H4 (cell line): ENCODE results near the gene AADAT. TPM values are rescaled to one million over a fixed set of nuclear protein-coding genes. Genes with fewer than 3 reads are reported as not detected.
A peak's percentile ranks its signal among the peaks of the same experiment; 100 is the strongest.
"Not testable (repeated sequence)": the region's sequence is repeated elsewhere in the genome, so short reads cannot be mapped to it uniquely, and the experiment has no call there.

Experiments used
- DNase-seq: peaks from one replicate; pipeline ENCODE4 v3.0.0-alpha.2; 2015; ENCODE audit warnings: low spot score
- total RNA-seq: library from RNA; depleted of rRNA; stranded (reverse); fragments of >200 nt; shearing (Covaris generic); gene quantifications from 2 replicates; pipeline ENCODE4 v1.2.3, GENCODE V29; 2014; rRNA removed

The AADAT gene
- total RNA-seq: 2.8 and 5.0 TPM in 2 replicates

- peak; percentile 61 for DNase-seq
Measured at GRCh38 chr4:170089668-170090351, at the start of gene AADAT. TSS of gene AADAT (minus strand) at chr4:170089956. CDS start at chr4:170089690, 266 bp downstream.

DNA sequence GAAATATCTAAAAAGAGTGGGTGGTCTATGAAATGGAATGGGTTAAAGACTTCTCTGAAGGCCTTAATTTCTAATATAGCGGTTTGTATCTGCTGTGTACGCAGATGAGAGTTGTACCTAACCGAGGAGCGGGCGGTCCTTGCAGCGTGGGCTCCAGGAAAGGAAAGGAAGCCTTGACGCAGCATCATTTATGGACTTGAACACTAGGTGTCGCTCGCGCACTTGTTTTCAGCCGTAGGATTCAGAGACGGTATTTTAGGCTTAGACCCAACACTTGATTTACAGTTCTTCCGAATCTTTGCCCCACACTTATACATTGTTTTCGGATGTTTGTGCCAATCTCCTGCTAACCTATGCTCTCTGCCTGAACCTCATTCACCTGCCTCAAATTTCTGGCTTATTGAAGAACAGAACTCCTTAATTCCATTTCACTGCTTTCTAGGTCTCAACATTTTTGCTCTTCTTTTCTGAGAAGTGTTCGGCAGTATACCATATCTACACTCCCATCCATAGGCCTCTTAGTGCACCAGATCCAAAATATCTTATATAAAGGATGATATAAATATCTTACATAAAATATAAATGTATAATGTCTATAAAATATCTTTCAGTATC lies 48.9 kb upstream of the AADAT start:
- peak; percentile 62 for DNase-seq

GRCh38 chr4:170137927-170138326 lies 48.2 kb upstream of the AADAT start:
- no peak for DNase-seq

DNA sequence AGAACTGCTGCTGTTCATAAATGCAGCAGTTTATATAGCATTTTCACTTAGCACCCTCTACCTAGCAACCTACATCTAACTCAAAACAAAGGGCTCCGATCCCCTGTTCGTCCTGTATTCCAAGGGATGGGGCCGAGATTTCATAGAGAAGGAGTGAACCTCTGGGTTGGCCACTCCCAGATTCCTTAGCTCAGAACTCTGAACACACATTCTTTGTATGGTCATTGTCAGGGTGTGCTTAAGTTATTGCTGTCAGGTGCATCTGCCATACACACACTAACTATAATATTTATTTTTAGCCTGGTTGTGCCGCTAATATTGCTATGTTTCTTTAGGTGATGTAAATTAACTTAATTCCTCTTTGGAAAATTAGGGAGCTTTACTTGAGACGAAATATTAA lies 47.7 kb upstream of the AADAT start:
- no peak for DNase-seq

DNA sequence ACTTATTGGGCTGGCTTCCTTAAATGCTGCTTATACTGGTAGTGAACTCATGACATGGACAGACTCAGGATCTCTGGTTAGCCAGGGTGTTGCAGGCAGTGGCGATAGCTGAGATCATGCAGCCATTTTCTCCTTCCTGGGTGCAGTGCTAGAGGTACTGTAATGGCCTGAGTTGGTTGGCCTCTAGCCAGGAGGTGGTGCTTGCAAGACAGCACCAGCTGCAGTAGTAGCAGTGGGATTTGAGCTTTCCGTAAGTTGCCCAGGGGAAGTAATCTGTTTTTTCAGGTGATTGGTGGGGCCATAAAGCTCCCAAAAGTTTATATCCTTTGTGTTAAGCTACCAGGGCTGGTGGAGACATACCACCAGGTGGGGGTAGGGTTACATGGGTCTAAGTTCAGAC lies 45.1 kb upstream of the AADAT start:
- DNase-seq: no peak

DNA sequence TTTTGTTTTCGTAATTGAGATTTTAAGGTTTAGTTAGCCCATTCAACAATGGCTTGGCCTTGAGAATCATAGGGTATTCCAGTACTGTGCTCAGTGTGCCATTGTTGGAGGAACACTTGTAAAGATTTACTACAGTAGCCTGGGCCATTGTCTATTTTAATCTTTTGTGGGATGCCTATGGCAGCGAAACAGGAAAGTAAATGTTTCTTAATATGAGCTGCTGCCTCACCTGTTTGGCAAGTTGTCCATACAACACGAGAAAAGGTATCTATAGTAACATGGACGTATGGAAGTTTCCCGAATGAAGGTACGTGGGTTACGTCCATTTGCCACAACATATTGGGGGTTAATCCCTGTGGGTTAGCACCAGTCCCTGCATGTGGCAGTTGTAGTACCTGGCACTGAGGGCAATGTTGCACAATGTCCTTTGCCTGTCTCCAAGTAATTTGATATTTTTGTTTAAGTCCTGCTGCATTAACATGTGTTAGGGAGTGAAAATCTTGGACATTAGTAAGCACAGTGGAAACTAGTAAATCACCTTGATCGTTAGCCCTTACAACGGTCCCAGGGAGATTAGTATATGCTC lies 38.6 kb upstream of the AADAT start:
- DNase-seq: no peak

- DNase-seq: no peak
Measured at GRCh38 chr4:170127758-170128157, 38.0 kb upstream of the AADAT start.

DNA sequence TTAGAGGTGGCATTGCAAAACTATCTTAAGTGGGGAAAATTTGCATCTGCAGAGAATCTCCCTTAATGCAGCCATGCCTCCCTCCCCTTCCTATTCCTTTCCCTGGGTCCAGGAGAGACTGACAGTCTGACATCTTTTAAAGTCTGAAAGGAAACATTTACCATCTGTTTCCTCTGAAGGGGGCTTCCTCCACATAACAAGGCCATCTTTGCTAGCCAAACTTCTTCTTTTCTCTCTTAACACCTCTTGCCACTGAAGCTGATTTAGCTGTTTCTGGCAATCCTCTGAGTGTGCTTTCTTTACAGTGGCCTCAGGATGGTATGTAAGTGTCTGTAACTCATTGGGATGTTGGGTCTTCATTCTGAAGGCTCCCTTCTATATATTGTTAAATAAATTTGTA lies 34.6 kb upstream of the AADAT start:
- DNase-seq: no peak

- DNase-seq: no peak
Measured at GRCh38 chr4:170122252-170122651, 32.5 kb upstream of the AADAT start.

GRCh38 chr4:170114636-170115035 lies 24.9 kb upstream of the AADAT start:
- no peak for DNase-seq

GRCh38 chr4:170114183-170114582 lies 24.4 kb upstream of the AADAT start:
- DNase-seq: not testable (repeated sequence)

DNA sequence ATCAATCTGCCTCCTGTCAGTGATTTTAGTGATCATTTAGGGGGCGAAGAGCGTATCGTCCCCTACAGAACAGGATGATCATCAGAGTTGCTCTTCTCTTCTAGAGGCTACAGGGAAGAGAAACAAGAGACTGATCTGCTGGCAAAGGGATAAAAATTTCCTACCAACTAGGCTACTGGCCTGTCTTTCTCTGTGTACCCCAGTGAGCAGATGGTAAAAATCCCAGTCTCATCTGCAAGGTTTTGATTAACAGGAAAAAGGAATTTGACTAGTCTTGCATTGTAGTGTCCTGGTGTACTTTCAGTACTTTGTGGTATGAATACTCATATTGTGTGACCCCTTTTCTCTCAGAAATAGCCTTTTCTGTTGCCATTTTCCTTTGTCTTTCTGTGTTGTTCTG lies 21.8 kb upstream of the AADAT start:
- no peak for DNase-seq

- no peak for DNase-seq
Measured at GRCh38 chr4:170111085-170111484, 21.3 kb upstream of the AADAT start.

- no peak for DNase-seq
Measured at GRCh38 chr4:170110285-170110672, 20.5 kb upstream of the AADAT start.

DNA sequence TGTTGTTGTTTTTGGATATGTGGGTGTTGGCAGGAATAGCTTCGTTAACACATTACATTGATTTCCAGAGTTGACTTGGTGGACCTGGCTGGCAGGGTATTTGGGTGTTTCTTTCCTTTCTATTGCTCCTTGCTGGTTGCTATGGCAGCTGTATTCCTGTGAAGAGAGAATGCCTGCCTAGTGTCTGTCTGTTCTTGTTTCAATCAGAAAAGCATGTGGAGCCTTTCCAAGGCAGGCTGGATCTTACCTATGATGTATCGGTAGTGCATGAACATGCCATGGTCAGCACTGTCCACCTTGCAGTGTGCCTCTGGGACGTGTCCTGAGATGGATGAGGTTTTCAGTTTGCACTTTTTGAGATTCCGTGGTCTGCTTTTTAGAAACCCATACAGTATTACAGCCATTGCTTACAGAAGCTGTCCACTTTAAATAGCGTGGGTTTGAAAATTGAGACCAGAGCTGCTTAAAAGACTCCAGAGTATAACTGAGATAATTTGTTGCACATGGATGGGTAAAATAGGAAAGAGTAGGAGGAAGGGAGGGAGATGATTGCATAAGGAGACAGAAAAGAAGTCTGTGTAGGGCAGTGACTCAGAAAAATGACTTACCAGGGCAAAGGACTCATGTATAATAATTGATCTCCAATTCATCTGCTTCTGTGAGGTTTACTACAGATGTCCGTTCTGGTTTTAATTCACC lies 20.0 kb upstream of the AADAT start:
- DNase-seq: no peak

- DNase-seq: no peak
Measured at GRCh38 chr4:170106900-170107299, 17.1 kb upstream of the AADAT start.

GRCh38 chr4:170102426-170102825 lies 12.7 kb upstream of the AADAT start:
- no peak for DNase-seq

GRCh38 chr4:170098171-170098570 lies 8.4 kb upstream of the AADAT start:
- not testable (repeated sequence) for DNase-seq

DNA sequence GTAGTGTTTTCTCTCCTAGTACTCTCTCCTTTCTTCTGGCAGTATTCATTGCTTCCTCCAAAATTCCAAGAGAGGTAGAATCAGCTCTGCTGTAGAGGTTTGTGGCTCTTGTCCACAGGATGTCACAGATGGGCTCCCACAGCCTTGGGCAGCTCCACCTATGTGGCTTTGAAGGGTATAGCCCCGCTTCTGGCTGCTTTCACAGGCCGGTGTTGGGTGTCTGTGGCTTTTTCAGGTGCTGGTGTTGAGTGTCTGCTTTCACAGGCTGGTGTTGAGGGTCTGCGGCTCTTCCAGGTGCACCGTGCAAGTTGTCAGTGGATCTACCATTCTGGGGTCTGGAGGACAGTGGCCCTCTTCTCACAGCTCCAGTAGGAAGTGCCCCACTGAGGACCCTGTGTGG lies 7.9 kb upstream of the AADAT start:
- DNase-seq: no peak

- no peak for DNase-seq
Measured at GRCh38 chr4:170093973-170094535, 4.3 kb upstream of the AADAT start.

- DNase-seq: no peak
Measured at GRCh38 chr4:170091069-170091696, 1.4 kb upstream of the AADAT start.
